PC-3 (cell line): ENCODE measurements around the gene CD151. TPM values are rescaled to one million over a fixed set of nuclear protein-coding genes. Genes with fewer than 3 reads are reported as not detected.
A peak's percentile ranks its signal among the peaks of the same experiment; 100 is the strongest.

Experiments
- ATAC-seq: fragments of 200-7000 bp; cut with Tn5 transposase; 2 replicates; pipeline ENCODE4 v1.9.1; 2020; ENCODE audit warnings: mild to moderate bottlenecking, moderate library complexity
- BruUV-seq: library from RNA; stranded (reverse); fragments of 400-500 nt; replicated peaks from 2 replicates; lab custom pipeline; 2021; lab: Mats Ljungman, UMichigan
- CTCF ChIA-PET: fragments of 300-600 bp; sonication (Branson Sonifier 250); formaldehyde crosslinking; loops from one replicate; lab custom pipeline; 2022; ENCODE audit warnings: antibody characterized with exemption; lab: Charles Lee
- POLR2A ChIA-PET: fragments of 300-600 bp; sonication (Branson Sonifier 250); formaldehyde crosslinking; loops from one replicate; lab custom pipeline; 2022; ENCODE audit warnings: antibody characterized with exemption; ENCODE audit not compliant: unreplicated experiment; lab: Charles Lee
- DNase-seq: peaks from one replicate; pipeline ENCODE4 v3.0.0-alpha.2; 2015
- H2AFZ ChIP-seq: fragments of 300-600 bp; sonication (generic); 2 replicates; pipeline ENCODE4 v1.6.0; 2016; ENCODE audit warnings: antibody characterized with exemption, low read length
- H3F3A ChIP-seq: fragments of 300-600 bp; sonication (generic); one replicate; pipeline ENCODE4 v1.6.0; 2017; ENCODE audit warnings: antibody characterized with exemption, low read length, control low read depth, mild to moderate bottlenecking; ENCODE audit not compliant: unreplicated experiment
- H3K27ac ChIP-seq: fragments of 300-600 bp; sonication (generic); 2 replicates; pipeline ENCODE4 v1.5.1; 2016; ENCODE audit warnings: mild to moderate bottlenecking, low read length
- H3K27me3 ChIP-seq: fragments of 300-600 bp; sonication (generic); 2 replicates; pipeline ENCODE4 v1.6.1; 2016; ENCODE audit warnings: low read length, mixed read lengths
- H3K36me3 ChIP-seq: fragments of 300-600 bp; sonication (generic); 2 replicates; pipeline ENCODE4 v1.6.1; 2016; ENCODE audit warnings: low read depth, mixed run types, low read length, mixed read lengths
- H3K4me1 ChIP-seq: fragments of 300-600 bp; sonication (generic); 2 replicates; pipeline ENCODE4 v1.5.1; 2016; ENCODE audit warnings: low read length; ENCODE audit not compliant: insufficient read depth
- H3K4me2 ChIP-seq: fragments of 300-600 bp; sonication (generic); 2 replicates; pipeline ENCODE4 v1.6.0; 2016; ENCODE audit warnings: low read length
- H3K4me3 ChIP-seq: fragments of 300-600 bp; sonication (generic); 2 replicates; pipeline ENCODE4 v1.5.1; 2016; ENCODE audit warnings: mild to moderate bottlenecking, low read length, mixed read lengths
- H3K79me2 ChIP-seq: fragments of 300-600 bp; sonication (generic); 2 replicates; pipeline ENCODE4 v1.6.1; 2017; ENCODE audit warnings: low read length, mixed read lengths
- H3K9ac ChIP-seq: fragments of 300-600 bp; sonication (generic); 2 replicates; pipeline ENCODE4 v1.6.0; 2016; ENCODE audit warnings: mild to moderate bottlenecking, low read length
- H3K9me2 ChIP-seq: fragments of 300-600 bp; sonication (generic); replicated peaks from 2 replicates; pipeline ENCODE4 v1.6.1; 2016; ENCODE audit warnings: mixed run types, low read length, mixed read lengths
- H3K9me3 ChIP-seq: fragments of 300-600 bp; sonication (generic); 2 replicates; pipeline ENCODE4 v1.6.1; 2016; ENCODE audit warnings: low read length, mixed read lengths
- H4K20me1 ChIP-seq: fragments of 300-600 bp; sonication (generic); 2 replicates; pipeline ENCODE4 v1.6.1; 2016; ENCODE audit warnings: low read length, mixed read lengths
- CTCF ChIP-seq: fragments of 300-600 bp; sonication (generic); conservative IDR thresholded peaks from 2 replicates; pipeline ENCODE4 v1.5.1; 2017; ENCODE audit warnings: antibody characterized with exemption, low read depth, mild to moderate bottlenecking, low read length
- EZH2 ChIP-seq: fragments of 300-600 bp; sonication (generic); IDR thresholded peaks from one replicate; pipeline ENCODE4 v1.6.1; 2017; ENCODE audit warnings: antibody characterized with exemption, mild to moderate bottlenecking, low read length; ENCODE audit not compliant: unreplicated experiment
- EZH2phosphoT487 ChIP-seq: fragments of 300-600 bp; sonication (generic); IDR thresholded peaks from 2 replicates; pipeline ENCODE4 v1.6.1; 2018; ENCODE audit warnings: mild to moderate bottlenecking, antibody characterized with exemption, low read length, borderline replicate concordance
- intact Hi-C: fragments of 100-400 bp; cut with micrococcal nuclease; formaldehyde crosslinking; loops from 2 replicates; pipeline ENCODE4 v1.9.0; 2023
- total RNA-seq: library from RNA; depleted of rRNA; stranded (reverse); fragments of >200 nt; gene quantifications from 2 replicates; pipeline ENCODE4 v1.2.3, GENCODE V29; 2014

Gene CD151
- total RNA-seq, 1 experiment from 2014 or later = 469 TPM

- peak within 1 kb of the TSS; percentile 84 for H3K9ac ChIP-seq
- peak within 1 kb of the TSS; percentile 92 for H2AFZ ChIP-seq
- H3K4me2 ChIP-seq = peak within 1 kb of the TSS; percentile 98
- H3K36me3 ChIP-seq = no peaks in the 10 kb centered on the region; the same call in 1 of the 2 replicates
- H3K27ac ChIP-seq = peak within 1 kb of the TSS; percentile 48
- ATAC-seq = peak; percentile 53
- ChIA-PET CTCF (no interaction called here), POLR2A (interaction anchor here (0.6 kb wide), 1 partner anchor 238 kb away, joined by 3 read pairs; no protein-coding TSS in a partner anchor)
- H3F3A ChIP-seq = peaks cover 4% of the 10 kb centered on the region
- peaks cover 19% of the 10 kb centered on the region for H3K4me1 ChIP-seq
- no peaks in the 10 kb centered on the region for H3K27me3 ChIP-seq
- TF ChIP-seq EZH2 = no peak
- TF ChIP-seq EZH2phosphoT487 = no peak
- peak; percentile 65 for TF ChIP-seq CTCF
- no peaks in the 10 kb centered on the region for H3K9me3 ChIP-seq
- BruUV-seq = no TSS peak
- no peaks in the 10 kb centered on the region for H4K20me1 ChIP-seq
- peak within 1 kb of the TSS; percentile 94 for H3K4me3 ChIP-seq
- intact Hi-C loops = no loop called here
- H3K9me2 ChIP-seq = no peaks in the 10 kb centered on the region
- peak; percentile 84 for DNase-seq
- peaks cover 24% of the 10 kb centered on the region for H3K79me2 ChIP-seq
These were observed 34.5 kb upstream of the CD151 start, which contains the start of gene SLC25A22 for GRCh38 chr11:798093-798713. Gene SLC25A22 (minus strand): TSS chr11:798281. CDS start chr11:795006, 3,275 bp downstream.

GRCh38 chr11:799641-800316 is 33.0 kb upstream of the CD151 start:
- DNase-seq (no peak), ATAC-seq (no peak)
- H3K27ac ChIP-seq = no peak overlapping the region
- H3K4me1 ChIP-seq = peaks cover 24% of the 10 kb centered on the region
- no peak overlapping the region for H2AFZ ChIP-seq
- H4K20me1 ChIP-seq = no peaks in the 10 kb centered on the region
- no peak overlapping the region for H3K9ac ChIP-seq
- no peaks in the 10 kb centered on the region; the same call in 1 of the 2 replicates for H3K36me3 ChIP-seq
- CTCF ChIA-PET = no interaction called here
- peaks cover 24% of the 10 kb centered on the region for H3K79me2 ChIP-seq
- POLR2A ChIA-PET = no interaction called here
- intact Hi-C loops = no loop called here
- no peak for TF ChIP-seq CTCF
- TF ChIP-seq EZH2phosphoT487 = no peak
- no peak for TF ChIP-seq EZH2
- H3F3A ChIP-seq = peaks cover 4% of the 10 kb centered on the region
- H3K27me3 ChIP-seq = no peaks in the 10 kb centered on the region
- H3K9me3 ChIP-seq = no peaks in the 10 kb centered on the region
- no peak overlapping the region for H3K4me3 ChIP-seq
- no TSS peak for BruUV-seq
- no peaks in the 10 kb centered on the region for H3K9me2 ChIP-seq
- no peak overlapping the region for H3K4me2 ChIP-seq

GRCh38 chr11:800473-800872 is 32.3 kb upstream of the CD151 start:
- POLR2A ChIA-PET = no interaction called here
- Histone ChIP-seq H3K4me2 (no peak overlapping the region), H3K9ac (no peak overlapping the region), H3K4me3 (no peak overlapping the region), H3K4me1 (peaks cover 20% of the 10 kb centered on the region), H3K9me3 (no peaks in the 10 kb centered on the region), H3F3A (peaks cover 4% of the 10 kb centered on the region), H3K79me2 (peaks cover 19% of the 10 kb centered on the region), H3K27me3 (no peaks in the 10 kb centered on the region), H3K27ac (no peak overlapping the region), H2AFZ (no peak overlapping the region), H3K9me2 (no peaks in the 10 kb centered on the region), H3K36me3 (no peaks in the 10 kb centered on the region), H4K20me1 (no peaks in the 10 kb centered on the region)
- ATAC-seq = no peak
- DNase-seq = no peak
- CTCF ChIA-PET = no interaction called here
- TF ChIP-seq EZH2 = no peak
- no peak for TF ChIP-seq EZH2phosphoT487
- TF ChIP-seq CTCF = no peak
- no TSS peak for BruUV-seq
- intact Hi-C loops = no loop called here
